Smooth muscle cell (in vitro differentiated cells): ENCODE data around the gene PPIG. TPM values are rescaled to one million over a fixed set of nuclear protein-coding genes. Genes with fewer than 3 reads are reported as not detected.

Experiments used
- DNase-seq: peaks from one replicate; lab custom pipeline; 2025; ENCODE audit not compliant: unreplicated experiment; lab: John Stamatoyannopoulos, UW
- H2AFZ ChIP-seq: fragments of 200-600 bp; sonication (generic); 2 replicates; pipeline ENCODE4 v1.6.0; 2016; ENCODE audit warnings: antibody characterized with exemption, low read depth, mild to moderate bottlenecking
- H3F3A ChIP-seq: fragments of 200-600 bp; sonication (generic); 2 replicates; pipeline ENCODE4 v1.6.0; 2017; ENCODE audit warnings: antibody characterized with exemption, low read depth
- H3K27ac ChIP-seq: fragments of 200-600 bp; sonication (generic); 2 replicates; pipeline ENCODE4 v1.5.1; 2016; ENCODE audit warnings: low read depth, mild to moderate bottlenecking
- H3K27me3 ChIP-seq: fragments of 200-600 bp; sonication (generic); 2 replicates; pipeline ENCODE4 v1.6.1; 2016; ENCODE audit warnings: low read depth, mild to moderate bottlenecking
- H3K36me3 ChIP-seq: fragments of 200-600 bp; sonication (generic); 2 replicates; pipeline ENCODE4 v1.5.1; 2016; ENCODE audit warnings: low read depth
- H3K4me1 ChIP-seq: fragments of 200-600 bp; sonication (generic); 2 replicates; pipeline ENCODE4 v1.5.1; 2016; ENCODE audit warnings: low read depth
- H3K4me2 ChIP-seq: fragments of 200-600 bp; sonication (generic); 2 replicates; pipeline ENCODE4 v1.6.0; 2016; ENCODE audit warnings: mild to moderate bottlenecking
- H3K4me3 ChIP-seq: fragments of 200-600 bp; sonication (generic); 2 replicates; pipeline ENCODE4 v1.5.1; 2016; ENCODE audit warnings: mild to moderate bottlenecking
- H3K79me2 ChIP-seq: fragments of 200-600 bp; sonication (generic); 2 replicates; pipeline ENCODE4 v1.6.0; 2016; ENCODE audit warnings: low read depth, mild to moderate bottlenecking
- H3K9ac ChIP-seq: fragments of 200-600 bp; sonication (generic); 2 replicates; pipeline ENCODE4 v1.6.0; 2016; ENCODE audit warnings: low read depth
- H3K9me3 ChIP-seq: fragments of 200-600 bp; sonication (generic); replicated peaks from 2 replicates; pipeline ENCODE4 v1.5.1; 2016; ENCODE audit warnings: low read depth
- H4K20me1 ChIP-seq: fragments of 200-600 bp; sonication (generic); 2 replicates; pipeline ENCODE4 v1.6.0; 2016; ENCODE audit warnings: low read depth
- WGBS: methylation state at CpG from one replicate; pipeline ENCODE4 v1.1.7; 2016; ENCODE audit warnings: low lambda C conversion rate; 5-methylcytosine and 5-hydroxymethylcytosine counted together
- polyA plus RNA-seq: library from polyadenylated mRNA; unstranded; fragments of >200 nt; fragmentation: Nextera tagmentation; extraction: Ambion mirVana; gene quantifications from 2 replicates; pipeline ENCODE4 v1.2.1, GENCODE V29; 2016
- total RNA-seq: library from RNA; depleted of rRNA; stranded (reverse); fragments of >200 nt; gene quantifications from 2 replicates; pipeline ENCODE4 v1.2.3, GENCODE V29; 2014
- TF ChIP-seq, protein P1 (sequence below): fragments of 200-600 bp; sonication (generic); IDR thresholded peaks from 2 replicates; pipeline ENCODE4 v1.5.1; 2017; ENCODE audit warnings: borderline replicate concordance, mild to moderate bottlenecking, antibody characterized with exemption; ENCODE audit not compliant: insufficient read depth, poor library complexity, severe bottlenecking

The PPIG gene
- total and polyA plus RNA-seq, 2 experiments from 2014 or later, result 34.4 to 51.1 TPM

DNA sequence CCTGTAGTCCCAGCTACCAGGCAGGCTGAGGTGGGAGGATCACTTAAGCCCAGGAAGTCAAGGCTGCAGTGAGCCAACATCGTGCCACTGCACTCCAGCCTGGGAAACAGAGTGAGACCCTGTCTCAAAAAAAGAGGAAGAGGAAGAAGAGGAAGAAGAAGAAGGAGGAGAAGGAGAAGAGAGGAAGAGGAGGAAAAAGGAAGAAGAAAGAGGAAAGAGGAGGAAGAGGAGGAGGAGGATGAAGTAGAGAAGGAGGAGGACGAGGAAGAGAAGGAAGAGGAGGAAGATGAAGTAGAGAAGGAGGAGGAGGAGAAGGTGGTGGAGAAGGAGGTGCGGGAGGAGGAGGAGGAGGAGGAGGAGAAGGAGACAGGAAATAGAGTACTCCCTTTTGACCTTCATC lies 72.0 kb downstream of the PPIG start:
- no peak overlapping the region for H3K4me2 ChIP-seq
- WGBS, result 58% methylated on average over 3 of the region's 3 CpGs

DNA sequence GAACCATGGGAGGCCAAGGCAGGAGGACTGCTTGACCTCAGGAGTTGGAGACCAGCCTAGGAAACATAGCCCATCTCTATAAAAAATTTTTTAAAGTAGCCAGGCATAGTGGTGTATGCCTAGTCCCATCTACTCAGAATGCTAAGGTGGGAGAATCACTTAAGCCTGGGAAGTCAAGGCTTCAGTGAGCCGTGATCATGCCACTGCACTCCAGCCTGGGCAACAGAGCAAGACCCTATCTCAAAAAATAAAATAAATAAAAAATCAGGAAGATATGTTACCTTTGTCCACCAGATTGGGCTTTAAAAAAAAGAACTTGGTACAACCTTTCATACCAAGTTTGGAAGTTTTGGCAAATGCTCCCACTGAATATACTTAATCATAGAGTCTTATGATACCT lies 74.7 kb downstream of the PPIG start:
- no peak overlapping the region for H3K9ac ChIP-seq
- no peaks in the 10 kb centered on the region for H3K36me3 ChIP-seq
- no peak for DNase-seq
- TF ChIP-seq, protein P1, sequence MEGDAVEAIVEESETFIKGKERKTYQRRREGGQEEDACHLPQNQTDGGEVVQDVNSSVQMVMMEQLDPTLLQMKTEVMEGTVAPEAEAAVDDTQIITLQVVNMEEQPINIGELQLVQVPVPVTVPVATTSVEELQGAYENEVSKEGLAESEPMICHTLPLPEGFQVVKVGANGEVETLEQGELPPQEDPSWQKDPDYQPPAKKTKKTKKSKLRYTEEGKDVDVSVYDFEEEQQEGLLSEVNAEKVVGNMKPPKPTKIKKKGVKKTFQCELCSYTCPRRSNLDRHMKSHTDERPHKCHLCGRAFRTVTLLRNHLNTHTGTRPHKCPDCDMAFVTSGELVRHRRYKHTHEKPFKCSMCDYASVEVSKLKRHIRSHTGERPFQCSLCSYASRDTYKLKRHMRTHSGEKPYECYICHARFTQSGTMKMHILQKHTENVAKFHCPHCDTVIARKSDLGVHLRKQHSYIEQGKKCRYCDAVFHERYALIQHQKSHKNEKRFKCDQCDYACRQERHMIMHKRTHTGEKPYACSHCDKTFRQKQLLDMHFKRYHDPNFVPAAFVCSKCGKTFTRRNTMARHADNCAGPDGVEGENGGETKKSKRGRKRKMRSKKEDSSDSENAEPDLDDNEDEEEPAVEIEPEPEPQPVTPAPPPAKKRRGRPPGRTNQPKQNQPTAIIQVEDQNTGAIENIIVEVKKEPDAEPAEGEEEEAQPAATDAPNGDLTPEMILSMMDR, result no peak
- no peaks in the 10 kb centered on the region for H3K79me2 ChIP-seq
- no peaks in the 10 kb centered on the region for H3F3A ChIP-seq
- H3K9me3 ChIP-seq, result no peaks in the 10 kb centered on the region
- peaks cover 5% of the 10 kb centered on the region for H3K27me3 ChIP-seq
- H3K27ac ChIP-seq, result no peak overlapping the region
- no peaks in the 10 kb centered on the region for H4K20me1 ChIP-seq
- 93% methylated on average over 1 of the region's 1 CpG for WGBS
- H2AFZ ChIP-seq, result no peak overlapping the region
- H3K4me1 ChIP-seq, result no peaks in the 10 kb centered on the region
- no peak overlapping the region for H3K4me3 ChIP-seq
- no peak overlapping the region for H3K4me2 ChIP-seq

More for the DNA sequence above, 72.0 kb downstream of the PPIG start:
- Histone ChIP-seq H3F3A (no peaks in the 10 kb centered on the region), H3K4me3 (no peak overlapping the region), H3K9me3 (no peaks in the 10 kb centered on the region), H3K9ac (no peak overlapping the region), H3K27ac (no peak overlapping the region), H3K4me1 (no peaks in the 10 kb centered on the region), H3K27me3 (peaks cover 9% of the 10 kb centered on the region), H3K36me3 (no peaks in the 10 kb centered on the region), H3K79me2 (no peaks in the 10 kb centered on the region), H4K20me1 (no peaks in the 10 kb centered on the region), H2AFZ (no peak overlapping the region)
- no peak for DNase-seq
- TF ChIP-seq, protein P1, result no peak

DNA sequence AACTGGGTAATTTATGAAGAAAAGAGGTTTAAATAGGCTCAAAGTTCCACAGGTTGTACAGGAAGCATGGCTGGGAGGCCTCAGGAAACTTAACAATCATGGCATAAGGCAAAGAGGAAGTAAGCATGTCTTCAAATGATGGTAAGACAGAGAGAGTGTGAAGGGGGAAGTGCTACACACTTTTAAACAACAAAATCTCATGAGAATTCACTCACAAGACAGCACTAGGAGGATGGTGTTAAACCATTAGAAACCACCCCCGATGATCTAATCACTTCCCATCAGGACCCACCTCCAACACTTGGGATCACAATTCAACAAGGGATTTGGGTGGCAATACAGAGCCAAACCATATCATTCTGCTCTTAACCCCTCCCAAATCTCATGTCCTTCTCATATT lies 75.2 kb downstream of the PPIG start:
- TF ChIP-seq, protein P1, result no peak
- WGBS, result 86% methylated on average over 1 of the region's 1 CpG
- H3K9me3 ChIP-seq, result no peaks in the 10 kb centered on the region

DNA sequence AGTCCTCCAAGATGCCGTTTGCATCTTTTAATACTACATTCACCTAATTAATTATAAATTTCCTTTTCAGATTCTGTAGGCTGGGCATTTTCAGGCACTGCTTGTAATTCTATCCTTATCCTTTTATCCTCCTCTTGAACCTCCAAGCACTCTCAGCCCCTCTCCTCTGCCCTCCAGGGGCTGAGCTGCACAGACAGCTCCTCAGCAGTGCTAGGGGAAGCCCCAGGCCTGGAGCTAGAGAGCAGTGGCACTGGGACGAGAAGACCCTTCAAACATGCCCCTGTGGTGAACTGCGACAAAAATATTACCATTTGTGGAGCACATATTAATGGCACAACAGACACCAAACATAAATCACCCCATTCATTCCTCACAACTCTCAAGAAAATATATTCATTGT lies 77.1 kb downstream of the PPIG start:
- Histone ChIP-seq H3K36me3 (no peaks in the 10 kb centered on the region), H3K4me3 (no peak overlapping the region), H3K9me3 (no peaks in the 10 kb centered on the region), H3K4me2 (no peak overlapping the region), H3K79me2 (no peaks in the 10 kb centered on the region), H3K9ac (no peak overlapping the region), H3F3A (peaks cover 3% of the 10 kb centered on the region), H3K27me3 (no peaks in the 10 kb centered on the region), H4K20me1 (no peaks in the 10 kb centered on the region), H3K4me1 (no peaks in the 10 kb centered on the region), H2AFZ (no peak overlapping the region), H3K27ac (no peak overlapping the region)
- WGBS, result 87% methylated on average over 3 of the region's 3 CpGs
- no peak for DNase-seq
- TF ChIP-seq, protein P1, result no peak

More for the DNA sequence above, 75.2 kb downstream of the PPIG start:
- Histone ChIP-seq H3K4me2 (no peak overlapping the region), H3K4me3 (no peak overlapping the region), H3K27me3 (peaks cover 5% of the 10 kb centered on the region), H3K9ac (no peak overlapping the region), H3F3A (no peaks in the 10 kb centered on the region), H3K79me2 (no peaks in the 10 kb centered on the region), H3K27ac (no peak overlapping the region), H2AFZ (no peak overlapping the region), H4K20me1 (no peaks in the 10 kb centered on the region), H3K4me1 (no peaks in the 10 kb centered on the region), H3K36me3 (no peaks in the 10 kb centered on the region)
- DNase-seq, result no peak
